ENCODE measurements around the gene HMCN1. TPM values are rescaled to one million over a fixed set of nuclear protein-coding genes. Genes with fewer than 3 reads are reported as not detected.
A peak's percentile ranks its signal among the peaks of the same experiment; 100 is the strongest.

Gene HMCN1
- polyA plus RNA-seq, 1 donor from 2014 or later: not detected

GRCh38 chr1:186076006-186076405 is 341.8 kb downstream of the HMCN1 start:
- no peak overlapping the region for H3K27ac Mint-ChIP-seq
- H3K9me3 Mint-ChIP-seq: no peaks in the 10 kb centered on the region
- H3K4me3 Mint-ChIP-seq: no peak overlapping the region
- H3K36me3 Mint-ChIP-seq: no peaks in the 10 kb centered on the region
- peaks cover 13 to 19% (median 17%) of the 10 kb centered on the region in 3 donors for H3K4me1 Mint-ChIP-seq
- H3K27me3 Mint-ChIP-seq: no peaks in the 10 kb centered on the region

GRCh38 chr1:186078245-186078644 is 344.1 kb downstream of the HMCN1 start:
- Mint-ChIP-seq H3K27me3 (no peaks in the 10 kb centered on the region), H3K4me3 (peak overlapping the region in 1 of 4 donors; percentile 35), H3K4me1 (peaks cover 18 to 25% (median 23%) of the 10 kb centered on the region in 3 donors), H3K9me3 (no peaks in the 10 kb centered on the region), H3K27ac (no peak overlapping the region), H3K36me3 (no peaks in the 10 kb centered on the region)

- peak overlapping the region in 1 of 3 donors; percentile 28 for H3K27ac Mint-ChIP-seq
- no peaks in the 10 kb centered on the region for H3K36me3 Mint-ChIP-seq
- no peaks in the 10 kb centered on the region for H3K27me3 Mint-ChIP-seq
- H3K9me3 Mint-ChIP-seq: no peaks in the 10 kb centered on the region
- no peak overlapping the region for H3K4me3 Mint-ChIP-seq
- H3K4me1 Mint-ChIP-seq: peaks cover 18 to 28% (median 23%) of the 10 kb centered on the region in 3 donors
Measured at GRCh38 chr1:186079084-186079684, 345.0 kb downstream of the HMCN1 start.

GRCh38 chr1:186082235-186082937 is 348.2 kb downstream of the HMCN1 start:
- H3K9me3 Mint-ChIP-seq: no peaks in the 10 kb centered on the region
- H3K4me3 Mint-ChIP-seq: peak overlapping the region; percentile 1 to 95 (median 24)
- H3K27ac Mint-ChIP-seq: peak overlapping the region; percentile 26 to 88 (median 66)

GRCh38 chr1:186086583-186086982 is 352.4 kb downstream of the HMCN1 start:
- Mint-ChIP-seq H3K4me1 (peaks cover 4 to 12% (median 5%) of the 10 kb centered on the region in 3 donors), H3K9me3 (no peaks in the 10 kb centered on the region), H3K27ac (no peak overlapping the region), H3K36me3 (no peaks in the 10 kb centered on the region), H3K4me3 (no peak overlapping the region), H3K27me3 (no peaks in the 10 kb centered on the region)

More at GRCh38 chr1:186082235-186082937, 348.2 kb downstream of the HMCN1 start:
- no peaks in the 10 kb centered on the region for H3K36me3 Mint-ChIP-seq
- no peaks in the 10 kb centered on the region for H3K27me3 Mint-ChIP-seq
- peaks cover 16 to 30% (median 23%) of the 10 kb centered on the region in 3 donors for H3K4me1 Mint-ChIP-seq

GRCh38 chr1:186089940-186090339 is 355.7 kb downstream of the HMCN1 start:
- no peaks in the 10 kb centered on the region for H3K27me3 Mint-ChIP-seq
- H3K36me3 Mint-ChIP-seq: no peaks in the 10 kb centered on the region
- no peak overlapping the region for H3K27ac Mint-ChIP-seq
- H3K4me3 Mint-ChIP-seq: no peak overlapping the region
- H3K4me1 Mint-ChIP-seq: no peaks in the 10 kb centered on the region
- H3K9me3 Mint-ChIP-seq: no peaks in the 10 kb centered on the region

GRCh38 chr1:186091222-186091720 is 357.1 kb downstream of the HMCN1 start:
- no peaks in the 10 kb centered on the region for H3K4me1 Mint-ChIP-seq

GRCh38 chr1:186093437-186093836 is 359.2 kb downstream of the HMCN1 start:
- H3K4me3 Mint-ChIP-seq: no peak overlapping the region
- H3K27ac Mint-ChIP-seq: no peak overlapping the region
- H3K36me3 Mint-ChIP-seq: no peaks in the 10 kb centered on the region
- no peaks in the 10 kb centered on the region for H3K9me3 Mint-ChIP-seq
- H3K4me1 Mint-ChIP-seq: peaks cover 0 to 4% (median 3%) of the 10 kb centered on the region in 3 donors
- no peaks in the 10 kb centered on the region for H3K27me3 Mint-ChIP-seq

More at GRCh38 chr1:186091222-186091720, 357.1 kb downstream of the HMCN1 start:
- Mint-ChIP-seq H3K27ac (no peak overlapping the region), H3K36me3 (no peaks in the 10 kb centered on the region), H3K4me3 (no peak overlapping the region), H3K9me3 (no peaks in the 10 kb centered on the region), H3K27me3 (no peaks in the 10 kb centered on the region)

- Mint-ChIP-seq H3K9me3 (no peaks in the 10 kb centered on the region), H3K4me3 (no peak overlapping the region), H3K27me3 (no peaks in the 10 kb centered on the region), H3K4me1 (peaks cover 5 to 10% (median 6%) of the 10 kb centered on the region in 3 donors), H3K27ac (no peak overlapping the region), H3K36me3 (no peaks in the 10 kb centered on the region)
Measured at GRCh38 chr1:186094172-186094571, 360.0 kb downstream of the HMCN1 start.

- Mint-ChIP-seq H3K36me3 (no peaks in the 10 kb centered on the region), H3K27me3 (no peaks in the 10 kb centered on the region)
Measured at GRCh38 chr1:186099336-186100104, 365.3 kb downstream of the HMCN1 start.

GRCh38 chr1:186102107-186102506 is 367.9 kb downstream of the HMCN1 start:
- H3K4me3 Mint-ChIP-seq: no peak overlapping the region
- H3K27ac Mint-ChIP-seq: no peak overlapping the region
- no peaks in the 10 kb centered on the region for H3K36me3 Mint-ChIP-seq
- peaks cover 10 to 21% (median 13%) of the 10 kb centered on the region in 3 donors for H3K4me1 Mint-ChIP-seq
- H3K9me3 Mint-ChIP-seq: no peaks in the 10 kb centered on the region
- no peaks in the 10 kb centered on the region for H3K27me3 Mint-ChIP-seq

More at GRCh38 chr1:186099336-186100104, 365.3 kb downstream of the HMCN1 start:
- no peaks in the 10 kb centered on the region for H3K9me3 Mint-ChIP-seq
- H3K4me1 Mint-ChIP-seq: peaks cover 10 to 21% (median 13%) of the 10 kb centered on the region in 3 donors
- peak overlapping the region in 1 of 4 donors; percentile 43 for H3K4me3 Mint-ChIP-seq
- no peak overlapping the region for H3K27ac Mint-ChIP-seq

GRCh38 chr1:186102547-186103148 is 368.5 kb downstream of the HMCN1 start:
- no peaks in the 10 kb centered on the region for H3K27me3 Mint-ChIP-seq
- H3K4me1 Mint-ChIP-seq: peaks cover 10 to 21% (median 13%) of the 10 kb centered on the region in 3 donors
- H3K9me3 Mint-ChIP-seq: no peaks in the 10 kb centered on the region
- no peaks in the 10 kb centered on the region for H3K36me3 Mint-ChIP-seq
- H3K27ac Mint-ChIP-seq: no peak overlapping the region
- H3K4me3 Mint-ChIP-seq: no peak overlapping the region

GRCh38 chr1:186104459-186104858 is 370.3 kb downstream of the HMCN1 start:
- Mint-ChIP-seq H3K4me3 (no peak overlapping the region), H3K9me3 (no peaks in the 10 kb centered on the region), H3K27me3 (no peaks in the 10 kb centered on the region), H3K36me3 (no peaks in the 10 kb centered on the region), H3K4me1 (peaks cover 6 to 13% (median 7%) of the 10 kb centered on the region in 3 donors), H3K27ac (no peak overlapping the region)

GRCh38 chr1:186112280-186112679 is 378.1 kb downstream of the HMCN1 start:
- Mint-ChIP-seq H3K4me3 (no peak overlapping the region), H3K27ac (no peak overlapping the region), H3K9me3 (peaks cover 0 to 3% (median 0%) of the 10 kb centered on the region in 3 donors), H3K36me3 (no peaks in the 10 kb centered on the region), H3K4me1 (peaks cover 7 to 15% (median 11%) of the 10 kb centered on the region in 3 donors), H3K27me3 (no peaks in the 10 kb centered on the region)
